ENCODE results near the gene SRF.

DNA sequence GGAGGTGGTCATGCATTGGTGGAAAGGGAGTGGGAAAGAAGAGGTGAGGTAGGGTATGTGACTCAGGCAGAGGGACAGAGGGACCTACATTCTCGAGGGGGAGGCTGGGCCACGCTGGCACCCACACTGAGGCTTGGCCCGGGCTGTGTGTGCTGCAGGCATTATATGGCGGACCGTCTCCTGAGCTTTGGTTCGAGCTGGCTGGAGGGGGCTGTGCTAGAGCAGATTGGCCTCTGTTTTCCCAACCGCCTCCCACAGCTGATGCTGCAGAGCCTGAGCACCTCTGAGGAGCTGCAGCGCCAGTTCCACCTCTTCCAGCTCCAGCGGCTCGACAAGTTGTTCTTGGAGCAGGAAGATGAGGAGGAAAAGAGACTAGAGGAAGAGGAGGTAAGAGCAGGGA lies 34.8 kb downstream of the SRF start:
- TF ChIP-seq, protein P1, sequence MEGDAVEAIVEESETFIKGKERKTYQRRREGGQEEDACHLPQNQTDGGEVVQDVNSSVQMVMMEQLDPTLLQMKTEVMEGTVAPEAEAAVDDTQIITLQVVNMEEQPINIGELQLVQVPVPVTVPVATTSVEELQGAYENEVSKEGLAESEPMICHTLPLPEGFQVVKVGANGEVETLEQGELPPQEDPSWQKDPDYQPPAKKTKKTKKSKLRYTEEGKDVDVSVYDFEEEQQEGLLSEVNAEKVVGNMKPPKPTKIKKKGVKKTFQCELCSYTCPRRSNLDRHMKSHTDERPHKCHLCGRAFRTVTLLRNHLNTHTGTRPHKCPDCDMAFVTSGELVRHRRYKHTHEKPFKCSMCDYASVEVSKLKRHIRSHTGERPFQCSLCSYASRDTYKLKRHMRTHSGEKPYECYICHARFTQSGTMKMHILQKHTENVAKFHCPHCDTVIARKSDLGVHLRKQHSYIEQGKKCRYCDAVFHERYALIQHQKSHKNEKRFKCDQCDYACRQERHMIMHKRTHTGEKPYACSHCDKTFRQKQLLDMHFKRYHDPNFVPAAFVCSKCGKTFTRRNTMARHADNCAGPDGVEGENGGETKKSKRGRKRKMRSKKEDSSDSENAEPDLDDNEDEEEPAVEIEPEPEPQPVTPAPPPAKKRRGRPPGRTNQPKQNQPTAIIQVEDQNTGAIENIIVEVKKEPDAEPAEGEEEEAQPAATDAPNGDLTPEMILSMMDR (IDR thresholded peaks at IDR 0.05), result no peak
- TF ChIP-seq POLR2A (IDR thresholded peaks at IDR 0.05), result no peak
